Measurements from ENCODE around the gene MRLN. TPM values are rescaled to one million over a fixed set of nuclear protein-coding genes. Genes with fewer than 3 reads are reported as not detected.

The MRLN gene
- total RNA-seq, 2 experiments from 2014 or later, result not detected

Other genes with a start within 250 kb of the MRLN start
- gene SLC16A9, start 43.6 kb downstream of the MRLN start, total RNA-seq, result under 1 TPM in 1 of 2 experiments, not detected in 1; 0.16 TPM
- 10 to 100 TPM; 16.8 to 34.4 TPM for gene CCDC6, start 153.1 kb upstream of the MRLN start, total RNA-seq

Measured in activated CD8-positive, alpha-beta memory T cell treated with anti-CD3 and anti-CD28 coated beads, Interleukin-2, amount 10 ng/mL, durations not matched to agents 7 days and 5 days (primary cell).